Natural killer cell (primary cell): ENCODE results near the gene PLAGL2. TPM values are rescaled to one million over a fixed set of nuclear protein-coding genes. Genes with fewer than 3 reads are reported as not detected.
A peak's percentile ranks its signal among the peaks of the same experiment; 100 is the strongest.

Experiments
- ATAC-seq, 3 donors: fragments of 150-1000 bp in 2 of 3; fragments of 200-7000 bp in 1 of 3; cut with Tn5 transposase; 1 replicate in 1 of 3; 2 replicates in 2 of 3; pipeline ENCODE4 v1.10.0; 2021; ENCODE audit warnings: mild to moderate bottlenecking in 2 of 3, moderate library complexity in 2 of 3
- DNase-seq, 2 donors: peaks; one replicate each; pipeline versions ENCODE4 v3.0.0 to v3.0.0-alpha.2; 2013 to 2021; ENCODE audit warnings: mixed read lengths in 1 of 2
- H3K27ac ChIP-seq: one replicate; pipeline ENCODE4 v1.5.1; 2013; ENCODE audit warnings: mild to moderate bottlenecking, low read length
- H3K27me3 ChIP-seq: one replicate; pipeline ENCODE4 v1.6.1; 2013; ENCODE audit warnings: low read length; ENCODE audit not compliant: control insufficient read depth, insufficient read depth
- H3K36me3 ChIP-seq: one replicate; pipeline ENCODE4 v1.6.1; 2013; ENCODE audit warnings: low read length; ENCODE audit not compliant: control insufficient read depth, insufficient read depth
- H3K4me1 ChIP-seq: one replicate; pipeline ENCODE4 v1.6.1; 2013; ENCODE audit warnings: low read length; ENCODE audit not compliant: control insufficient read depth, insufficient read depth
- H3K4me3 ChIP-seq: one replicate; pipeline ENCODE4 v1.5.1; 2013; ENCODE audit warnings: low read length
- H3K9me3 ChIP-seq: one replicate; pipeline ENCODE4 v1.6.1; 2013; ENCODE audit warnings: low read length; ENCODE audit not compliant: control insufficient read depth, insufficient read depth
- H3K27ac Mint-ChIP-seq, 2 donors: one replicate each; pipeline ENCODE4 v1.8.0; 2022; ENCODE audit warnings: mild to moderate bottlenecking in 2 of 2, mixed read lengths in 2 of 2, moderate library complexity in 1 of 2
- H3K27me3 Mint-ChIP-seq, 2 donors: one replicate each; pipeline ENCODE4 v1.8.0; 2022; ENCODE audit warnings: low read depth in 2 of 2, mixed read lengths in 2 of 2
- H3K36me3 Mint-ChIP-seq: one replicate; pipeline ENCODE4 v1.8.0; 2022; ENCODE audit warnings: mixed read lengths
- H3K4me1 Mint-ChIP-seq, 2 donors: one replicate each; pipeline ENCODE4 v1.8.0; 2022; ENCODE audit warnings: mixed read lengths in 2 of 2
- H3K4me3 Mint-ChIP-seq: one replicate; pipeline ENCODE4 v1.8.0; 2022; ENCODE audit warnings: mild to moderate bottlenecking, moderate library complexity, mixed read lengths
- H3K9me3 Mint-ChIP-seq, 2 donors: one replicate each; pipeline ENCODE4 v1.8.0; 2022; ENCODE audit warnings: mixed read lengths in 2 of 2
- CTCF ChIP-seq: fragments of 200-600 bp; IDR thresholded peaks from one replicate; pipeline ENCODE4 v1.8.0; 2022; ENCODE audit warnings: antibody characterized with exemption
- WGBS: methylation state at CpG from one replicate; pipeline ENCODE4 v1.1.7; 2013; ENCODE audit warnings: missing lambda C conversion rate; ENCODE audit not compliant: insufficient coverage; 5-methylcytosine and 5-hydroxymethylcytosine counted together
- intact Hi-C: fragments of 100-400 bp; cut with micrococcal nuclease; formaldehyde crosslinking; loops from one replicate; pipeline ENCODE4 v1.14.2; 2022
- total RNA-seq, 4 donors: library from RNA; stranded (reverse); fragments of 120-200 nt in 1 of 4; gene quantifications; one replicate each; pipeline versions ENCODE4 v1.2.3 to v1.2.4, GENCODE V29; 2013 to 2022

Gene PLAGL2
- total RNA-seq, 3 donors from 2014 or later (not counting 1 experiment from before 2014, with no cell fraction given), result 13.5 to 16.6 (median 15.1) TPM

GRCh38 chr20:32189691-32190615 is 17.6 kb downstream of the PLAGL2 start:
- ATAC-seq, result peak; percentile 57 to 80 (median 64)
- H3K27me3 Mint-ChIP-seq, result no peaks in the 10 kb centered on the region
- DNase-seq, result peak; percentile 30 to 60
- Histone ChIP-seq H3K27ac (no peak overlapping the region), H3K27me3 (no peaks in the 10 kb centered on the region), H3K9me3 (no peaks in the 10 kb centered on the region), H3K4me3 (peak overlapping the region; percentile 51), H3K4me1 (peaks cover 18% of the 10 kb centered on the region), H3K36me3 (peaks cover 6% of the 10 kb centered on the region)
- peak overlapping the region; percentile 86 for H3K4me3 Mint-ChIP-seq
- no peaks in the 10 kb centered on the region for H3K36me3 Mint-ChIP-seq
- H3K9me3 Mint-ChIP-seq, result no peaks in the 10 kb centered on the region
- peak overlapping the region; percentile 68 to 71 for H3K27ac Mint-ChIP-seq
- intact Hi-C loops, result no loop called here
- H3K4me1 Mint-ChIP-seq, result peaks cover 10 to 31% of the 10 kb centered on the region in 2 donors
- TF ChIP-seq CTCF, result no peak
- whole genome bisulfite sequencing, result 6% methylated on average over 88 of the region's 88 CpGs

- intact Hi-C loops, result no loop called here
- no peak for ATAC-seq
- Mint-ChIP-seq H3K4me1 (peaks cover 10 to 26% of the 10 kb centered on the region in 2 donors), H3K36me3 (no peaks in the 10 kb centered on the region), H3K4me3 (peak overlapping the region; percentile 82), H3K9me3 (no peaks in the 10 kb centered on the region), H3K27me3 (no peaks in the 10 kb centered on the region), H3K27ac (peak overlapping the region; percentile 37 to 60)
- Histone ChIP-seq H3K36me3 (no peaks in the 10 kb centered on the region), H3K27ac (no peak overlapping the region), H3K9me3 (no peaks in the 10 kb centered on the region), H3K27me3 (no peaks in the 10 kb centered on the region), H3K4me1 (peaks cover 18% of the 10 kb centered on the region), H3K4me3 (no peak overlapping the region)
- WGBS, result 95% methylated on average over 9 of the region's 9 CpGs
- no peak for TF ChIP-seq CTCF
- no peak for DNase-seq
These were observed 18.5 kb downstream of the PLAGL2 start for GRCh38 chr20:32189123-32189410.

GRCh38 chr20:32188376-32189122 is 19.0 kb downstream of the PLAGL2 start:
- Histone ChIP-seq H3K4me3 (no peak overlapping the region), H3K27ac (no peak overlapping the region), H3K4me1 (peaks cover 18% of the 10 kb centered on the region), H3K27me3 (no peaks in the 10 kb centered on the region), H3K9me3 (no peaks in the 10 kb centered on the region), H3K36me3 (no peaks in the 10 kb centered on the region)
- Mint-ChIP-seq H3K4me3 (peak overlapping the region; percentile 82), H3K27ac (peak overlapping the region; percentile 37 to 60), H3K36me3 (no peaks in the 10 kb centered on the region), H3K27me3 (no peaks in the 10 kb centered on the region), H3K4me1 (peaks cover 10 to 21% of the 10 kb centered on the region in 2 donors), H3K9me3 (no peaks in the 10 kb centered on the region)
- intact Hi-C loops, result no loop called here
- DNase-seq (no peak), ATAC-seq (no peak)
- 97% methylated on average over 17 of the region's 17 CpGs for WGBS
- no peak for TF ChIP-seq CTCF
